ENCODE measurements around the gene PROSER3. TPM values are rescaled to one million over a fixed set of nuclear protein-coding genes. Genes with fewer than 3 reads are reported as not detected.

PROSER3 gene
- total RNA-seq, 1 donor from 2014 or later, result 6.1 TPM

DNA sequence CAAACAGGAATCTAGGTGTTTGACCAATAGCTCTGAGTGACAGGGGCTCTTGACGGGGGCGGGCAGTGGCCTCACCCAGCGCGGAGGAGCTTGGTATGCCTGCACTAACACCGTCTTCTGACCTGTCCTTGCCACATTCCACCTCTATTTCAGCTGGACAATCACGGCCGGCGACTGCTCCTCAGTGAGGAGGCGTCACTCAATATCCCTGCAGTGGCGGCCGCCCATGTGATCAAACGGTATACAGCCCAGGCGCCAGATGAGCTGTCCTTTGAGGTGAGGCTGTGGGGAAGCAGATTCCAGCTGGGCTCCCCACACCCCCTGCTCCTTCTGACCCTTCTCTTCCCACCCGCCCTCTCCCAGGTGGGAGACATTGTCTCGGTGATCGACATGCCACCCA lies 22.1 kb downstream of the PROSER3 start:
- no peak for DNase-seq (ENCODE audit: low read depth)
- no peaks in the 10 kb centered on the region for H3K27me3 ChIP-seq (ENCODE audit: control insufficient read depth, insufficient read depth, low read length)
- H3K36me3 ChIP-seq (ENCODE audit: control insufficient read depth, insufficient read depth, low read length), result no peaks in the 10 kb centered on the region
- TF ChIP-seq CTCF (IDR thresholded peaks at IDR 0.05; ENCODE audit: insufficient read depth, low read length, poor library complexity, severe bottlenecking), result no peak
- H3K4me3 ChIP-seq (ENCODE audit: low read depth, low read length), result no peak overlapping the region

DNA sequence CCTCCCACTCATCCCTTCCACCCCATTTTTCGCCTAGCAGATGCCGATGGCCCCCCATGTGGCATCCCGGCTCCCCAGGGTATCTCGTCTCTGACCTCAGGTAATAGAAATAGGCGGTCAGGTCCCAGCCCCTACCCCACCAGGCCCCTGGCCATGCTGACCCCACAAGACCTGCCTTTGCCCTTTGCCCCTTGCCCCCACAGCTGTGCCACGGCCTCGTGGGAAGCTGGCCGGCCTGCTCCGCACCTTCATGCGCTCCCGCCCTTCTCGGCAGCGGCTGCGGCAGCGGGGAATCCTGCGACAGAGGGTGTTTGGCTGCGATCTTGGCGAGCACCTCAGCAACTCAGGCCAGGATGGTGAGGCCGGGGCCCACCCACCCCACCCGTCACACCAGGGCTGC lies 22.7 kb downstream of the PROSER3 start:
- Histone ChIP-seq H3K36me3 (ENCODE audit: control insufficient read depth, insufficient read depth, low read length) (no peaks in the 10 kb centered on the region), H3K27me3 (ENCODE audit: control insufficient read depth, insufficient read depth, low read length) (no peaks in the 10 kb centered on the region), H3K4me3 (ENCODE audit: low read depth, low read length) (no peak overlapping the region)
- TF ChIP-seq CTCF (IDR thresholded peaks at IDR 0.05; ENCODE audit: insufficient read depth, low read length, poor library complexity, severe bottlenecking), result no peak
- no peak for DNase-seq (ENCODE audit: low read depth)

DNA sequence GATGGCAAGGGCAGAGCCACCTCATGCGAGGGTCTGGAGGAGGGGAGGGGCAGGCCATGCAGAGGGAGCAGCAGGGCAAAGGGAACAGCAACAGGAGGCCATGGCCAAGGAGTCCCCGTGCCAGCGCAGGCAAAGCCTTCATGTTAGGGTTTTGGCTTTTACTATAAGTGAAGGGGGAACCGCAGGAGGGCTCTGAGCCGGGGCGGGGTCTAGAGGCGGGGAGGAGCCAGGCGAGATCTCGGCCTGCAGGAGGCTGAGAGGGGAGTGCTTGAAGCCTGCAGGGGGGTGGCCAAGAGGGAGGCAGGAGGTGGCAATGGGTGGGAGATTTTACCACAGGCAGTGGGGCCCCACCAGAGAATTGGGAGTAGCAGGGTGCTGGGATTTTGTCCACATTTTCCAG lies 23.7 kb downstream of the PROSER3 start:
- no peak for DNase-seq (ENCODE audit: low read depth)
- no peak for TF ChIP-seq CTCF (IDR thresholded peaks at IDR 0.05; ENCODE audit: insufficient read depth, low read length, poor library complexity, severe bottlenecking)
- Histone ChIP-seq H3K27me3 (ENCODE audit: control insufficient read depth, insufficient read depth, low read length) (no peaks in the 10 kb centered on the region), H3K4me3 (ENCODE audit: low read depth, low read length) (no peak overlapping the region), H3K36me3 (ENCODE audit: control insufficient read depth, insufficient read depth, low read length) (no peaks in the 10 kb centered on the region)

DNA sequence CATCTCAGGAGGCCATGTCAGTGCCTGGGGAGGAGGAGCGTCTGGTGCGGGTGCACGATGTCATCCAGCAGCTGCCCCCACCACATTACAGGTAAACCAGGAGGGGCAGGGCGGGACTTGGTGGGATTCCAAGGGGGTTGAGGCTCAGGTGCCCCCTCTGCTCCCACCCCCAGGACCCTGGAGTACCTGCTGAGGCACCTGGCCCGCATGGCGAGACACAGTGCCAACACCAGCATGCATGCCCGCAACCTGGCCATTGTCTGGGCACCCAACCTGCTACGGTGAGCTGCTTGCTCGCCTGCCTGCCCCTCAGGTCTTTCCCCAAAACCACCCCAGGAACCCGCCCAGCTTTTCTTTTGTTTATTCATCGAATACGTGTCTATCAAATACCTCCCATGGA lies 24.6 kb downstream of the PROSER3 start:
- no peaks in the 10 kb centered on the region for H3K27me3 ChIP-seq (ENCODE audit: control insufficient read depth, insufficient read depth, low read length)
- DNase-seq (ENCODE audit: low read depth), result no peak
- no peaks in the 10 kb centered on the region for H3K36me3 ChIP-seq (ENCODE audit: control insufficient read depth, insufficient read depth, low read length)
- H3K4me3 ChIP-seq (ENCODE audit: low read depth, low read length), result no peak overlapping the region
- TF ChIP-seq CTCF (IDR thresholded peaks at IDR 0.05; ENCODE audit: insufficient read depth, low read length, poor library complexity, severe bottlenecking), result no peak

- no peak for DNase-seq (ENCODE audit: low read depth)
- no peaks in the 10 kb centered on the region for H3K36me3 ChIP-seq (ENCODE audit: control insufficient read depth, insufficient read depth, low read length)
- no peak for TF ChIP-seq CTCF (IDR thresholded peaks at IDR 0.05; ENCODE audit: insufficient read depth, low read length, poor library complexity, severe bottlenecking)
- no peaks in the 10 kb centered on the region for H3K27me3 ChIP-seq (ENCODE audit: control insufficient read depth, insufficient read depth, low read length)
- no peak overlapping the region for H3K4me3 ChIP-seq (ENCODE audit: low read depth, low read length)
Measured at GRCh38 chr19:35783469-35784434, 25.8 kb downstream of the PROSER3 start.
